Renal pelvis (tissue), 4 donors: ENCODE data around the gene HDAC9. TPM values are rescaled to one million over a fixed set of nuclear protein-coding genes. Genes with fewer than 3 reads are reported as not detected.
"Not testable (repeated sequence)": the region's sequence is repeated elsewhere in the genome, so short reads cannot be mapped to it uniquely, and the experiment has no call there.

Experiments
- DNase-seq: peaks from one replicate; pipeline ENCODE4 v3.0.0-alpha.2; 2013
- polyA plus RNA-seq, 3 donors: library from polyadenylated mRNA; unstranded; fragments of 120-200 nt; gene quantifications; one replicate each; pipeline ENCODE4 v1.2.1, GENCODE V29; 2013; ENCODE audit not compliant: insufficient read length in 3 of 3

The HDAC9 gene
- polyA plus RNA-seq, 3 donors, result 7.4 to 8.4 (median 8.4) TPM

GRCh38 chr7:18965657-18966056 lies 470.1 kb downstream of the HDAC9 start:
- no peak for DNase-seq

GRCh38 chr7:18967755-18968154 lies 472.2 kb downstream of the HDAC9 start:
- DNase-seq, result not testable (repeated sequence)

GRCh38 chr7:18971839-18972238 lies 476.3 kb downstream of the HDAC9 start:
- no peak for DNase-seq

GRCh38 chr7:18974803-18975202 lies 479.3 kb downstream of the HDAC9 start:
- DNase-seq, result no peak

GRCh38 chr7:18975276-18975675 lies 479.7 kb downstream of the HDAC9 start:
- DNase-seq, result no peak

- DNase-seq, result no peak
Measured at GRCh38 chr7:18975689-18976280, 480.2 kb downstream of the HDAC9 start.

GRCh38 chr7:18976715-18977471 lies 481.3 kb downstream of the HDAC9 start:
- peak; percentile 21 for DNase-seq

- no peak for DNase-seq
Measured at GRCh38 chr7:18978108-18978495, 482.6 kb downstream of the HDAC9 start.

- DNase-seq, result not testable (repeated sequence)
Measured at GRCh38 chr7:18990700-18991099, 495.2 kb downstream of the HDAC9 start.

GRCh38 chr7:18993933-18994668 lies 498.6 kb downstream of the HDAC9 start:
- DNase-seq, result no peak

- no peak for DNase-seq
Measured at GRCh38 chr7:18995270-18995671, 499.7 kb downstream of the HDAC9 start.

- DNase-seq, result no peak
Measured at GRCh38 chr7:18995811-18996426, 500.4 kb downstream of the HDAC9 start.

- DNase-seq, result no peak
Measured at GRCh38 chr7:18996583-18996982, 501.0 kb downstream of the HDAC9 start.

- no peak for DNase-seq
Measured at GRCh38 chr7:18997477-18998150, 502.1 kb downstream of the HDAC9 start.

- no peak for DNase-seq
Measured at GRCh38 chr7:19000410-19000809, 504.9 kb downstream of the HDAC9 start.

- no peak for DNase-seq
Measured at GRCh38 chr7:19001854-19002253, 506.3 kb downstream of the HDAC9 start.

GRCh38 chr7:19009241-19009935 lies 513.8 kb downstream of the HDAC9 start:
- DNase-seq, result no peak

- no peak for DNase-seq
Measured at GRCh38 chr7:19009936-19010280, 514.4 kb downstream of the HDAC9 start.

GRCh38 chr7:19011212-19011611 lies 515.7 kb downstream of the HDAC9 start:
- DNase-seq, result no peak

GRCh38 chr7:19015098-19015497 lies 519.5 kb downstream of the HDAC9 start:
- no peak for DNase-seq

GRCh38 chr7:19016140-19016539 lies 520.6 kb downstream of the HDAC9 start:
- no peak for DNase-seq
